Measurements from ENCODE around the gene U2AF2.

U2AF2 gene

DNA sequence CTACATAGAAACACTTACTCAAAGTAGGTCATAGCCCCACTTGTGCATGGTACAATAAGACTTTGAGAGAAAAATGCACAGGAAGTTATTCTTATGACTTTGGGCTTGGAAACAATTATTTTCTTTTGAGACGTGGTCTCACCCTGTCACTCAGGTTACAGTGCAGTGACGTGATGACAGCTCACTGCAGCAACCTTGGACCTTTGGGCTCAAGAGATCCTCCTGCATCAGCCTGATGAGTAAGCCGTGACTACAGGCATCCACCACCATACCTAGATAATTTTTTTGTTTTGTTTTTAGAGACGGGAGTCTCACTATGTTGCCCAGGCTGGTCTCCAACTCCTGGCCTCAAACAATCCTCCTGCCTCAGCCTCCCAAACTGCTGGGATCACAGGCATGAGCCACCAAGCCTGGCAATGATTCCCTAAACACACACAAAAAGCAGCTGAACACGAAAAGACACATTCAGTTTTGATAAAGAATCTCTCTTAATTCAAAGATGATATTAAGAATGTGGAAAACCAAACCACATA lies 65.4 kb downstream of the U2AF2 start:
- FAIRE-seq = no peak

DNA sequence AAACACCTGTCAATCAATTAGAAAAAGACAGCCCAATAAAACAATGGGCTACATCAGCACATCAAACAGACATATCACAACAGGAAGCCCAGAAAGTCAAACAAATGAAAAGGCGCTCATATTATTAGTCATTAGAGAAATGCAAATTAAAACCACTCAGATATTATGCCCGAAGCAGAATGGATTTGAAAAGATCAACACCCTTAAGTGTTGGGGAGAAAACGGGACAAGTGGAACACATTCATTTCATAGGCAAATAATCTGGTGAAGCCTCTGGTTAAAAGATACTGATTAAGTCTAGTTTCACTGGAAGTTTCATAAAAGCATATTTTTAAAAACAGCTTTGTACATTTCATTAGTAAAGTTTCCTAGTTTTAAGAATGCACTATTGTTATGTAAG lies 66.0 kb downstream of the U2AF2 start:
- FAIRE-seq = no peak

DNA sequence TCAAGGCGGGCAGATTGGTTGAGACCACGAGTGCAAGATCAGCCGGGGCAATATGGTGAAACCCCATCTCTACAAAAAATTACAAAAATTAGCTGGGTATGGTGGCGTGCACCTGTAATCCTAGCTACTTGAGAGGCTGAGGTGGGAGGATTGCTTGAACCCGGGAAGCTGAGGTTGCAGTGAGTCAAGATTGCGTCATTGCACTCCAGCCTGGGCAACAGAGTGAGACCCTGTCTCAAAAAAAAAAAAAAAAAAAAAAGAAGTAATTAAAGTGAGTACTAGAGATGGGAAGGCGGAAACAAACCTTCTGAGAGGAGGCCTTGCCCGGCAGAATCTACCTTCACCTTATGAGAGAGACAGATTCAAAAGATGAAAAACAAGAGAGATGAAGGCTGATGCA lies 68.7 kb downstream of the U2AF2 start:
- FAIRE-seq = no peak
